Anterior cingulate cortex (tissue), 58 donors: ENCODE data around the gene TCERG1L.
A peak's percentile ranks its signal among the peaks of the same experiment; 100 is the strongest.

Source experiments
- DNase-seq, 58 donors: peaks; one replicate each; lab custom pipeline; 2025; lab: John Stamatoyannopoulos, UW

Gene TCERG1L

GRCh38 chr10:131213741-131214505 lies 97.6 kb downstream of the TCERG1L start:
- no peak for DNase-seq

- no peak for DNase-seq
Observed at GRCh38 chr10:131212763-131213325, 98.7 kb downstream of the TCERG1L start.

- no peak for DNase-seq
Observed at GRCh38 chr10:131211965-131212619, 99.4 kb downstream of the TCERG1L start.

GRCh38 chr10:131211559-131211958 lies 100.0 kb downstream of the TCERG1L start:
- DNase-seq: no peak

- DNase-seq: no peak
Observed at GRCh38 chr10:131211146-131211545, 100.4 kb downstream of the TCERG1L start.

- peak in 1 of 58 donors; percentile 37 for DNase-seq
Observed at GRCh38 chr10:131210181-131210580, 101.3 kb downstream of the TCERG1L start.

GRCh38 chr10:131207584-131208532 lies 103.7 kb downstream of the TCERG1L start:
- DNase-seq: no peak

GRCh38 chr10:131207176-131207575 lies 104.3 kb downstream of the TCERG1L start:
- no peak for DNase-seq

GRCh38 chr10:131206111-131206995 lies 105.2 kb downstream of the TCERG1L start:
- DNase-seq: no peak

GRCh38 chr10:131205556-131205955 lies 106.0 kb downstream of the TCERG1L start:
- no peak for DNase-seq

- no peak for DNase-seq
Observed at GRCh38 chr10:131204406-131205152, 106.9 kb downstream of the TCERG1L start.

GRCh38 chr10:131203456-131204357 lies 107.8 kb downstream of the TCERG1L start:
- DNase-seq: no peak

- DNase-seq: no peak
Observed at GRCh38 chr10:131202990-131203389, 108.5 kb downstream of the TCERG1L start.

- DNase-seq: no peak
Observed at GRCh38 chr10:131201741-131202515, 109.6 kb downstream of the TCERG1L start.

- DNase-seq: no peak
Observed at GRCh38 chr10:131200856-131201470, 110.6 kb downstream of the TCERG1L start.

GRCh38 chr10:131199646-131200045 lies 111.9 kb downstream of the TCERG1L start:
- DNase-seq: no peak
